ENCODE data around the gene ANKRD30A.
"Not testable (repeated sequence)": the region's sequence is repeated elsewhere in the genome, so short reads cannot be mapped to it uniquely, and the experiment has no call there.

The ANKRD30A gene

GRCh38 chr10:37255837-37256236 lies 130.4 kb downstream of the ANKRD30A start:
- DNase-seq (ENCODE audit: low spot score) = not testable (repeated sequence)

- DNase-seq (ENCODE audit: low spot score) = peak; percentile 16
Measured at GRCh38 chr10:37263304-37263703, 137.9 kb downstream of the ANKRD30A start.

DNA sequence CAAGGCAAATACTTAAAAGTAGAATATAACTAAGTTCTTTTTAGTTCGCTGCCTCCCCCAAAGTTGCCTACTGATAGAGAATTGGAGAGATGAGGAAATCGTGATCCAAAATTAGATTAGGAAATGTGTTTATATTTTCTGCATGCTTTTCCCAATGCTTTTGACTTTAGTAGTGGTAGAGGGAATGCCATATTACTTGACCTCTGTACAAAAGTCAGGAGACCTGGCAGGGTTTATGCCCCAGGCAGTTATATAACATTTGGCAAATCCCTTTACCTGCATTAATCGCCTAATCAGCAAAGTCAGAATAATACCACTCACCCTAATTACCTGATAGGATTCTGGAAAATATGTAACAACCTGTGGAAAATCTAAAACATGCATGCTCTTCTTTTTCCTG lies 142.9 kb downstream of the ANKRD30A start:
- DNase-seq (ENCODE audit: low spot score) = no peak

DNA sequence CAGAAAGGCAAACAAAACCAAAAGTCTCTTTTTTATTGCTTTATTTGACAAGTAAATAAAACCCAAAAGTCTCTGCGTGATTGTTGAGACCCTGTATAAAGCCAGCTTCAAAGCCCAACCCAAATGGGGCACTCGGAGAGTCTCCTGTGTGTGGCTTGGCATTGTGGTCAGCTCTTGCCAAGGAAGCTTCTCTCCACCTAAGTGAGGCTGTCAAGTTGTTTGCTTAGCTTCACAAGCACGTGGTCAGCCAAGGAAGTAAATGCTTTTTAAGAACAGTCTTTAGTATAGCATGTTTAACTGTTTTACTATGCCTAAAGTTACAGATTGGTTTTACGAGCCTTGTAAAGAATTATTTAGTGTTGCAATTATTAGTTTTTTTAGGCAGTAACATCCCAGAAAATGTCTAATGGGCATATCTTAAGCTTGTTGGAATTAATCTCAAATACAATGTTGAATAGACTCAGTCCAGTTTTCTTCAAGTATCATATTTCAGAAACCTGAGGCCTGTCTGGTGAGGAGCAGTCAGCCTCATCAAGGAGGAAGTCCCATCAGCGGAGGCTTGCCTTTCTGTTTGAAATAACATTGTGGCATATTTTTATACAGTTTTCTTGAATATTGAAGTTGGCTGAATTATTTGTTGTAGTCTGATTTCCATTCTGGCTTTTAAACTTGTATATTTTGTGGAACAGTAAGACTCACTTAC lies 144.3 kb downstream of the ANKRD30A start:
- no peak for DNase-seq (ENCODE audit: low spot score)

DNA sequence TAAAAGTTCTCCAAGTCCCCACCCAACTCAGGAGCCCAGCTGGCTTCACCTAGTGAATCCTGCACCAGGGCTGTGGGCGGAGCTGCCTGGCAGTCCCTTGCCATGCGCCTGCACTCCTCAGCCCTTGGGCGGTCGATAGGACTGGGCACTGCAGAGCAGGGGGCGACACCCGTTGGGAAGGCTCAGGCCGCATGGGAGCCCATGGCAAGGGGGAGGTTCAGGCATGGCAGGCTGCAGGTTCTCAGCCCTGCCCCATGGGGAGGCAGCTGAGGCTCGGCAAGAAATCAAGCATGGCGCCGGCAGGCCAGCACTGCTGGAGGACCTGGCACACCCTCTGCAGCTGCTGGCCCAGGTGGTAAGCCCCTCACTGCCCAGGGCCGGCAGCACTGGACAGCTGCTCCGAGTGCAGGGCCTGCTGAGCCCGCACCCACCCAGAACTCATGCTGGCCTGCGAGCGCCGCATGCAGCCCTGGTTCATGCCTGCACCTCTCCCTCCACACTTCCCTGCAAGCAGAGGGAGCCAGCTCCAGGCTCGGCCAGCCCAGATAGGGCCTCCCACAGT lies 149.9 kb downstream of the ANKRD30A start:
- no peak for DNase-seq (ENCODE audit: low spot score)

- DNase-seq (ENCODE audit: low spot score) = no peak
Measured at GRCh38 chr10:37285063-37285462, 159.7 kb downstream of the ANKRD30A start.

- no peak for DNase-seq (ENCODE audit: low spot score)
Measured at GRCh38 chr10:37289833-37290464, 164.6 kb downstream of the ANKRD30A start.

DNA sequence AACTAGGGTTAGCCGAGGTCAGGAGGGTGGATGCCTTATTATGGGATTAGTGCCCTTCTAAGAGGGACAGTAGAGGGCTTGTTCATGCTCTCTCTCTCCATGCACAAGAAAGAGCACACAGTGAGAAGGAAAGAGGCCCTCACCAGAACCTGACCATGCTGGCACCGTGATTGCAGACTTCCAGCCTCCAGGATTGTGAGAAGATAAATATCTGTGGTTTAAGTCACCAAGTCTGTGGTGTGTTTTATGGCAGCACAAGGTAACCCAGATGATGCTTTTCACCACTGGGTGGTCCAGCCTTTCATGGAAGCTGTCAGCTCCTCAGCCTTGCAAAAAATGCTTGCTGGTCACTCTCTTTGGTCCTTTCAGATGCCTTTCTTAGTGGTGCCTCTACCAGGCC lies 175.9 kb downstream of the ANKRD30A start:
- no peak for DNase-seq (ENCODE audit: low spot score)

GRCh38 chr10:37304036-37304435 lies 178.6 kb downstream of the ANKRD30A start:
- no peak for DNase-seq (ENCODE audit: low spot score)

- DNase-seq (ENCODE audit: low spot score) = no peak
Measured at GRCh38 chr10:37314350-37314749, 189.0 kb downstream of the ANKRD30A start.

- DNase-seq (ENCODE audit: low spot score) = no peak
Measured at GRCh38 chr10:37314862-37315261, 189.5 kb downstream of the ANKRD30A start.

DNA sequence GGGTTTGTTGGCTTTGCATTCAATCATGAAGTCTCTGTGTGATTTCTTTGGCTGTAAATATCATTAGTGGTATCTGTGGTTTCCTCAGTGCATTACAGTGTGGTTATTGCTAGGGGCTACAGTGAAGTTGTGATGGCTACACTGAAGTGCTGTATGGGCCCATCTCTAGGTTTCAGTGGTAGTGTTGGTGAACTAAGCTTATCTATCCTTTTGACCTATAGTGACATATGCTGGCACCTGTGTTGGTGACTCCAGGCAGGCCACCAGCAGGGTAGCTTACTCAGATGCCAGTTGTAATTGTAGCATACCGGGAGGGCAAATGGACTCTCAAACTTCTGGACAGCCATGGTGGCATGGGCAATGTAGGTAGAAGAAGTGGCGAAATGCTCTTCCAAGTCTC lies 219.0 kb downstream of the ANKRD30A start:
- no peak for DNase-seq (ENCODE audit: low spot score)

GRCh38 chr10:37379991-37380390 lies 254.6 kb downstream of the ANKRD30A start:
- no peak for DNase-seq (ENCODE audit: low spot score)

GRCh38 chr10:37381271-37381670 lies 255.9 kb downstream of the ANKRD30A start:
- no peak for DNase-seq (ENCODE audit: low spot score)

GRCh38 chr10:37384923-37385322 lies 259.5 kb downstream of the ANKRD30A start:
- DNase-seq (ENCODE audit: low spot score) = no peak

- no peak for DNase-seq (ENCODE audit: low spot score)
Measured at GRCh38 chr10:37390926-37391325, 265.5 kb downstream of the ANKRD30A start.

GRCh38 chr10:37400774-37401173 lies 275.4 kb downstream of the ANKRD30A start:
- DNase-seq (ENCODE audit: low spot score) = not testable (repeated sequence)

- no peak for DNase-seq (ENCODE audit: low spot score)
Measured at GRCh38 chr10:37401225-37401624, 275.8 kb downstream of the ANKRD30A start.

GRCh38 chr10:37403776-37404175 lies 278.4 kb downstream of the ANKRD30A start:
- no peak for DNase-seq (ENCODE audit: low spot score)
